Measurements from ENCODE around the gene CLIP1.

DNA sequence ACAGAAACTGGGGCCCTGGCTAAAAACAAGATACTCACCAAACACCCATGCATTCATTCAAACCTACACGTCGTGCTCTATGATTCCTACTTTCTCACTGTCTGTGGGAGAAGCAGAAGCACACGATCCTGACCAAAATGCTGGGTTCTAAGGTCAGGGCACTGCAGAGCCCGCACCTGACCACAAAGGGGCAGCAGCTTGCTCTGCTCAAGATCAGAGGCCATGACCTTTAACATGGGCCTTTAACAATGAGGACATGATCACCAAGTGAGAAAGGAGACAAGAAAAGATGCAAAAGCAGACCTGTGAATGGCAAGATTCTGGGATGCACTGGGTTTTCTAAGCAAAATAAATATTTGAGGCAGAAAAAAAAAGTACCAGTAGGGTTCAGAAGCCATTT lies 116.1 kb downstream of the CLIP1 start:
- TF ChIP-seq, protein P1, sequence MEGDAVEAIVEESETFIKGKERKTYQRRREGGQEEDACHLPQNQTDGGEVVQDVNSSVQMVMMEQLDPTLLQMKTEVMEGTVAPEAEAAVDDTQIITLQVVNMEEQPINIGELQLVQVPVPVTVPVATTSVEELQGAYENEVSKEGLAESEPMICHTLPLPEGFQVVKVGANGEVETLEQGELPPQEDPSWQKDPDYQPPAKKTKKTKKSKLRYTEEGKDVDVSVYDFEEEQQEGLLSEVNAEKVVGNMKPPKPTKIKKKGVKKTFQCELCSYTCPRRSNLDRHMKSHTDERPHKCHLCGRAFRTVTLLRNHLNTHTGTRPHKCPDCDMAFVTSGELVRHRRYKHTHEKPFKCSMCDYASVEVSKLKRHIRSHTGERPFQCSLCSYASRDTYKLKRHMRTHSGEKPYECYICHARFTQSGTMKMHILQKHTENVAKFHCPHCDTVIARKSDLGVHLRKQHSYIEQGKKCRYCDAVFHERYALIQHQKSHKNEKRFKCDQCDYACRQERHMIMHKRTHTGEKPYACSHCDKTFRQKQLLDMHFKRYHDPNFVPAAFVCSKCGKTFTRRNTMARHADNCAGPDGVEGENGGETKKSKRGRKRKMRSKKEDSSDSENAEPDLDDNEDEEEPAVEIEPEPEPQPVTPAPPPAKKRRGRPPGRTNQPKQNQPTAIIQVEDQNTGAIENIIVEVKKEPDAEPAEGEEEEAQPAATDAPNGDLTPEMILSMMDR (IDR thresholded peaks at IDR 0.05; ENCODE audit: low read length), result peak; percentile 29
- TF ChIP-seq EZH2phosphoT487 (IDR thresholded peaks at IDR 0.05; ENCODE audit: low read length) (no peak), EZH2 (optimal IDR thresholded peaks at IDR 0.05; ENCODE audit: low read depth, low read length) (no peak)
